ENCODE data around the gene MYBBP1A. TPM values are rescaled to one million over a fixed set of nuclear protein-coding genes. Genes with fewer than 3 reads are reported as not detected.
A peak's percentile ranks its signal among the peaks of the same experiment; 100 is the strongest.

MYBBP1A gene
- total and polyA plus RNA-seq, 2 of the 8 experiments (the other 6 are each of a cell fraction or from before 2014, with no cell fraction given): 46.8 to 151 TPM

DNA sequence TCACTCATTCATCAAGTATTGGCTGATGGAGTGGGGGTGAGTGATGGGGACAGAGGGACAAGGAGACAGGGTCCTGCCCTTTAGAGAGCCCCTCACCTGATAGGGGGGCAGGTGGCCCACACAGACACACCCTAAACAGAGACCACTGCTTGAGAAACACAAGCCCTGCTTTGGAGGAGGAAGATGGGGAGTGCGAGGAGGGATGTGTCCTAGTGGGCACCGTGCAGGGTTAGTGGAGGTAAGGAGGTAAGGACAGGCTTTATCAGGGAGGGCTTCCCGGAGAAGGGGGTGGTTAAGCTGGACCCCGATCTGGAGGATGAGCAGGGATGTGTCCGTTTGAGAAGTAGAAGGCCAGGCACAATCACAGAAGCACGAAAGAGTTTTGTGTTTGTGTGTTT is 21.0 kb upstream of the MYBBP1A start:
- 65% methylated on average over 6 of the region's 6 CpGs; no CpG with 5 or more reads in 1 of the 2 experiments for whole genome bisulfite sequencing, 2 experiments (ENCODE audit: extremely low coverage in 1 of 2, insufficient coverage in 1 of 2, insufficient read length in 1 of 2, insufficient replicate concordance in 2 of 2, low coverage in 1 of 2, low lambda C conversion rate in 2 of 2, missing lambda C conversion rate in 1 of 2)
- peak overlapping the region; percentile 80; the same call in 1 of the 2 replicates for H2BK5ac ChIP-seq (ENCODE audit: low read depth, low read length)
- H3K14ac ChIP-seq (ENCODE audit: insufficient read length): no peak overlapping the region
- H3K18ac ChIP-seq (ENCODE audit: extremely low read depth, low read length): peak overlapping the region; percentile 89
- peak overlapping the region; percentile 20 to 37; a peak in 1 of 4 replicates for H3K4me2 ChIP-seq (ENCODE audit: insufficient read depth in 1 of 2, low read depth in 2 of 2, low read length in 2 of 2)
- H3K36me3 ChIP-seq (ENCODE audit: control insufficient read depth in 2 of 4, insufficient read depth in 4 of 4, low read length in 3 of 4): no peaks in the 10 kb centered on the region
- H4K5ac ChIP-seq (ENCODE audit: insufficient read length, low read depth, low read length): no peak overlapping the region
- no peak overlapping the region for H2BK120ac ChIP-seq (replicated peaks; ENCODE audit: low read depth, low read length)
- no peak for FAIRE-seq
- H3K27me3 ChIP-seq (replicated peaks in 1 of 4; ENCODE audit: control insufficient read depth in 3 of 4, extremely low read depth in 1 of 4, insufficient read depth in 3 of 4, low read length in 3 of 4): no peaks in the 10 kb centered on the region
- DNase-seq (ENCODE audit: low read depth in 1 of 2, low spot score in 2 of 2): no peak
- peak overlapping the region; percentile 47 for H3K4ac ChIP-seq (replicated peaks; ENCODE audit: insufficient read length, low read depth, low read length)
- ChIA-PET POLR2A (ENCODE audit: partially characterized antibody) (interaction anchor here (1.3 to 2.8 kb wide), 4 partner anchors 9 to 132 kb away, joined by 4 to 11 read pairs (median 6); no protein-coding TSS in a partner anchor), CTCF (ENCODE audit: partially characterized antibody) (interaction anchor here (0.5 to 8.8 kb wide), 4 partner anchors 8 to 315 kb away, joined by 3 to 114 read pairs (median 3); no protein-coding TSS in a partner anchor)
- no peaks in the 10 kb centered on the region for H4K20me1 ChIP-seq (replicated peaks in 1 of 2; ENCODE audit: control insufficient read depth in 1 of 2, insufficient read depth in 2 of 2, low read length in 2 of 2)
- H3K4me1 ChIP-seq (replicated peaks in 1 of 4; ENCODE audit: control insufficient read depth in 3 of 4, insufficient read depth in 4 of 4, low read length in 3 of 4): peaks cover 4 to 19% (median 14%) of the 10 kb centered on the region in 4 experiments
- no peaks in the 10 kb centered on the region; the same call in 1 of the 2 replicates for H3K23me2 ChIP-seq (ENCODE audit: low read depth, low read length)
- H2BK20ac ChIP-seq (ENCODE audit: low read length): peak overlapping the region; percentile 95; the same call in 1 of the 2 replicates
- no peak overlapping the region for H2AFZ ChIP-seq (ENCODE audit: low read length)
- H4K8ac ChIP-seq (ENCODE audit: extremely low read depth, insufficient read depth, low read length): no peak overlapping the region
- H3K79me1 ChIP-seq (ENCODE audit: low read depth, low read length): no peaks in the 10 kb centered on the region
- no peak overlapping the region for H3K9ac ChIP-seq (replicated peaks in 1 of 4; ENCODE audit: extremely low read depth in 1 of 4, low read depth in 3 of 4, low read length in 3 of 4)
- 0 out of 2 replicates have a peak overlapping the region, but pooled peaks have one; percentile 94 for H2AK5ac ChIP-seq (ENCODE audit: low read depth, low read length)
- H3K23ac ChIP-seq (ENCODE audit: insufficient read length): no peak overlapping the region
- H2BK15ac ChIP-seq (ENCODE audit: low read length): peak overlapping the region; percentile 90
- H3K9me3 ChIP-seq (ENCODE audit: insufficient read depth in 2 of 2, low read depth in 1 of 2, low read length in 1 of 2): no peaks in the 10 kb centered on the region
- H3K79me2 ChIP-seq (ENCODE audit: control insufficient read depth in 1 of 2, insufficient read depth in 2 of 2, low read length in 2 of 2): no peaks in the 10 kb centered on the region
- no peak overlapping the region for H3K56ac ChIP-seq (replicated peaks; ENCODE audit: insufficient read length, low read depth, low read length)
- H2BK12ac ChIP-seq (ENCODE audit: low read depth, low read length): peak overlapping the region; percentile 98; the same call in 1 of the 2 replicates
- no peak overlapping the region for H3K4me3 ChIP-seq (ENCODE audit: extremely low read depth in 1 of 4, insufficient read depth in 2 of 4, low read depth in 3 of 4, low read length in 4 of 4)
- H3K27ac ChIP-seq (ENCODE audit: low read depth, low read length): no peak overlapping the region
- peak overlapping the region; percentile 5 for H4K91ac ChIP-seq (replicated peaks; ENCODE audit: insufficient read length, low read length)
- TF ChIP-seq EP300 (IDR thresholded peaks at IDR 0.05; ENCODE audit: borderline replicate concordance in 1 of 2, low read depth in 2 of 2, low read length in 2 of 2): no peak
- no peak for TF ChIP-seq RFX5 (IDR thresholded peaks at IDR 0.05; ENCODE audit: borderline replicate concordance, low read depth, low read length)
- TF ChIP-seq, protein P1, sequence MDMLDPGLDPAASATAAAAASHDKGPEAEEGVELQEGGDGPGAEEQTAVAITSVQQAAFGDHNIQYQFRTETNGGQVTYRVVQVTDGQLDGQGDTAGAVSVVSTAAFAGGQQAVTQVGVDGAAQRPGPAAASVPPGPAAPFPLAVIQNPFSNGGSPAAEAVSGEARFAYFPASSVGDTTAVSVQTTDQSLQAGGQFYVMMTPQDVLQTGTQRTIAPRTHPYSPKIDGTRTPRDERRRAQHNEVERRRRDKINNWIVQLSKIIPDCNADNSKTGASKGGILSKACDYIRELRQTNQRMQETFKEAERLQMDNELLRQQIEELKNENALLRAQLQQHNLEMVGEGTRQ (IDR thresholded peaks at IDR 0.05; ENCODE audit: low read length): no peak
- TF ChIP-seq, protein P2, sequence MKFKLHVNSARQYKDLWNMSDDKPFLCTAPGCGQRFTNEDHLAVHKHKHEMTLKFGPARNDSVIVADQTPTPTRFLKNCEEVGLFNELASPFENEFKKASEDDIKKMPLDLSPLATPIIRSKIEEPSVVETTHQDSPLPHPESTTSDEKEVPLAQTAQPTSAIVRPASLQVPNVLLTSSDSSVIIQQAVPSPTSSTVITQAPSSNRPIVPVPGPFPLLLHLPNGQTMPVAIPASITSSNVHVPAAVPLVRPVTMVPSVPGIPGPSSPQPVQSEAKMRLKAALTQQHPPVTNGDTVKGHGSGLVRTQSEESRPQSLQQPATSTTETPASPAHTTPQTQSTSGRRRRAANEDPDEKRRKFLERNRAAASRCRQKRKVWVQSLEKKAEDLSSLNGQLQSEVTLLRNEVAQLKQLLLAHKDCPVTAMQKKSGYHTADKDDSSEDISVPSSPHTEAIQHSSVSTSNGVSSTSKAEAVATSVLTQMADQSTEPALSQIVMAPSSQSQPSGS (IDR thresholded peaks at IDR 0.05; ENCODE audit: low read length): no peak
- no peak for TF ChIP-seq HDAC2 (IDR thresholded peaks at IDR 0.05; ENCODE audit: borderline replicate concordance in 1 of 2, low read depth in 2 of 2, low read length in 2 of 2)
- no peak for TF ChIP-seq BRCA1 (IDR thresholded peaks at IDR 0.05; ENCODE audit: low read depth, low read length)
- no peak for TF ChIP-seq SRF (IDR thresholded peaks at IDR 0.05; ENCODE audit: low read depth, low read length)
- no peak for TF ChIP-seq SIX5 (IDR thresholded peaks at IDR 0.05; ENCODE audit: low read depth, low read length)
- TF ChIP-seq TAF7 (optimal IDR thresholded peaks at IDR 0.05; ENCODE audit: borderline replicate concordance, low read depth, low read length): no peak
- no peak for TF ChIP-seq ASH2L (IDR thresholded peaks at IDR 0.05; ENCODE audit: low read length)
